Amygdala (tissue), 56 donors: ENCODE data around the gene PIGQ.
"Not testable (repeated sequence)": the region's sequence is repeated elsewhere in the genome, so short reads cannot be mapped to it uniquely, and the experiment has no call there.

Experiments used
- DNase-seq, 56 donors: peaks; one replicate each; lab custom pipeline; 2025; lab: John Stamatoyannopoulos, UW

Gene PIGQ

GRCh38 chr16:597655-598054, 27.9 kb downstream of the PIGQ start:
- DNase-seq: not testable (repeated sequence)

DNA sequence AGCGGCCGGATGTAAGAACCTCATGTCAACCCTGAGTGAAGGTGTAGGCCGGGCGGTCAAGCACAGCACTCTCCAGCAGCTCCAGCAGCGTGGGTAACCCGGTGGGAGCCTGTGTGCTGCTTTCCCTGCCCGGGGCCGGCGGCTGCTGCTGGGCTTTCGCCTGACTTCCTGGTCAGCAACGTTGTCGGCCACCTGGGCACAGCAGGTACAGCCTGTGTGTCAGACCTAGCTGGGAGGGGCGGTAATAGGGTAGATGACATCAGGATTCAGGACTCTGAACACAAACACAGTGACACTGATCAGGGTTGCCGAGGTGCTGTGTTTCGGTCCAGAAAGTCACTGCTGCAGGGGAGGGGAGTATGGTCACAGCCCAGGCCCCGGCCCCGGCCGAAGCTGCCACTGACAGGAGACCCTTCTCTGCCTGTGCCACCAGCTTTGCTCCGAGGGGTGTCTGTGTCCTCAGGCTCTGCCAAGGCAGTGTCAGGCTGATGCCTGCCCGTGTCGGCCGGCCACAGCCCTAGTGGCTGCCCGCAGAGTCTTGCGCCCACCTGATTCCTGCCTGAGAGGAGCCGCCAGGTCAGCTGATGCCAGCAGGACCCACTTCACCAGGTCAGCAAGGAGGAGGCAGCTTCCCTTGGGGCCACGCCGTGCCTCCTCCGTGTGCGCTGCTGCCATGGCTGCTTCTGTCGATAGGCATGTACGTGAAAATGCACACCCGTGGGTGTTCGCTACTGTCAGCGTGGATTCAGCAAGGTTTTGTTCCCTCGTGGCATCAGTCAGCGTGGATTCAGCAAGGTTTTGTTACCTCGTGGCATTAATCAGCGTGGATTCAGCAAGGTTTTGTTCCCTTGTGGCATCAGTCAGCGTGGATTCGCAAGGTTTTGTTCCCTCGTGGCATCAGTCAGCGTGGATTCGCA, 29.3 kb downstream of the PIGQ start:
- no peak for DNase-seq

DNA sequence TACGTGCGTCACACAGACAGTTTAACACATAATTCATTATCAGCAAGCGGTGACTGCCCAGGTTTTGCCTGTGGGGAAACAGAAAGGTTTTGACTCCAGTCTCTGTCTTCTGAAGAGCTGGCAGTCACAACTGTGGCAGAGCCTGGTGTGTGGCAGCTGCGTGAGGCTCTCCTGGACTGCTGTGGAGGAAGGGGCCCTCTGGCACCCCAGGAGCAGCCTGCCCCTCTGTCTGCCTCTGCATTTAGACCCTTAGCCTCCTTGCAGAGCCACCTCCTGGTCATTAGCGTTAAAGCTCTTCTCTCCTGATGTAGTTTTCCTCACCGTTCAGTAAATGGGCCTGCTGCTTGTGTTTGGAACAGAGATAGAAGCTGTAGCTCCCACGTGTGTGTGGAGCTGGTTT, 31.0 kb downstream of the PIGQ start:
- DNase-seq: no peak

- no peak for DNase-seq
These were observed 34.2 kb downstream of the PIGQ start for GRCh38 chr16:603933-604332.

GRCh38 chr16:606656-607307, 37.0 kb downstream of the PIGQ start:
- no peak for DNase-seq

GRCh38 chr16:608019-608418, 38.3 kb downstream of the PIGQ start:
- no peak for DNase-seq

DNA sequence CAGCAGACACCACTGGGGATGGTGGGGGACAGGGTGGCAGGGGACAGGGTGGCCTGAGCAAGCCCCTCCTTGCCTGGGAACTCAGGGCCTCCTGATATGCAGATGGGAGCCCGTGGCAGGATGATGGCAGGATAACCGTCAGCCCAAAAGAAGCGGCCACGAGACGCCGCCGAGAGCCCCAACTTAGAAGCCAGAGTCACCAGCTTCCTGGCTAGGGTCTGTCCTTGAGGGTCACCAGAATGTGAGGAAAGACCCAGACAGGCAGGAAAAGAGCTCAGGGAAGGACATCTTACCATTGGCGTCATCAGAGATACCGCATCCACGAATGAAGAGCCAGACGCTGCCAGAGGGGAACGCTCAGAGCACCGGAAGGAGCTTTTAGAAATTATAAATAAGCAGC, 39.5 kb downstream of the PIGQ start:
- DNase-seq: no peak

- DNase-seq: no peak
These were observed 40.2 kb downstream of the PIGQ start for GRCh38 chr16:609984-610383.

DNA sequence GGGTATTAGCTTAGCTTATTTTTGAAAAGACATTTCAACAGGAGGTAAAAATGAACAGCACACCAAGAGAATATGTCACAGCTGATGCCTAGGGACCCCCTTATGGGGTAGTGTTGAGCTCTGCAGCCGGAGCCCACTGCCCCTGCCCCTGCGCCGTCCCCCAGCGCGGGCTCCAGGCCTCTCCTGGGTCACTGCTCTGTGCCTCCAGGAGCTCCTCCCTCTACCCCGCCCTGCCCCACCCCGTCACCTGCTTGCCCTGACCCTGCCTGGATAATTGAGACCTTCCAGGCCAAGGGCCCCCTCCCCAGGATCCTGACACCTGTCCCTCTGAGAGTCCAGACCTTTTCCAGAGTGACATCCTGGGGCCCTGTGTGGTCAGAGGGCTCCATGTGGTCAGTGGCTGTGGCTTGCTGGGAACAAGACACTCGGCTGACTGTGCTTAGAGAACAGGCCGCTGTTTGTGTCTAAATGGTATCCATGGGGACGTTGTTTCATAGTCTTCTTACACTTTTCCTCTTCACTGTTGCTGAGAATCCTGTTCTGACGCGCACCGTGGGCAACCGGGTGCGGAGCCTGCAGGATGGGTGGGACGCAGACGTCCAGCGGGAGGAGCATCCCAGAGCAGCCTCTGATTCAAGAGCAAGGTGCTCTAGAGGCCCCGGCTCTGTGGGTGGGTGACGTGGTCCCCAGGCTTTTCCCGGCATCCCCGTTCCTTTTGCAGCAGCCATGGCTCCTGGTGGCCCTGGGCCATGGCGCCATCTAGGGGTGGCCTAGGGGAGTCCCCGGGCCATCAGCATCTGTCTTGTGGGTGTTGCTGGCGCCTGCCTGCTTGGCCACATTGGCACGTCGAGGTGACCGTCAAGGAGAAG, 41.0 kb downstream of the PIGQ start:
- peak in 40 of 56 donors; percentile 13 to 76 (median 43) for DNase-seq

- DNase-seq: no peak
These were observed 45.4 kb downstream of the PIGQ start for GRCh38 chr16:615122-615521.

DNA sequence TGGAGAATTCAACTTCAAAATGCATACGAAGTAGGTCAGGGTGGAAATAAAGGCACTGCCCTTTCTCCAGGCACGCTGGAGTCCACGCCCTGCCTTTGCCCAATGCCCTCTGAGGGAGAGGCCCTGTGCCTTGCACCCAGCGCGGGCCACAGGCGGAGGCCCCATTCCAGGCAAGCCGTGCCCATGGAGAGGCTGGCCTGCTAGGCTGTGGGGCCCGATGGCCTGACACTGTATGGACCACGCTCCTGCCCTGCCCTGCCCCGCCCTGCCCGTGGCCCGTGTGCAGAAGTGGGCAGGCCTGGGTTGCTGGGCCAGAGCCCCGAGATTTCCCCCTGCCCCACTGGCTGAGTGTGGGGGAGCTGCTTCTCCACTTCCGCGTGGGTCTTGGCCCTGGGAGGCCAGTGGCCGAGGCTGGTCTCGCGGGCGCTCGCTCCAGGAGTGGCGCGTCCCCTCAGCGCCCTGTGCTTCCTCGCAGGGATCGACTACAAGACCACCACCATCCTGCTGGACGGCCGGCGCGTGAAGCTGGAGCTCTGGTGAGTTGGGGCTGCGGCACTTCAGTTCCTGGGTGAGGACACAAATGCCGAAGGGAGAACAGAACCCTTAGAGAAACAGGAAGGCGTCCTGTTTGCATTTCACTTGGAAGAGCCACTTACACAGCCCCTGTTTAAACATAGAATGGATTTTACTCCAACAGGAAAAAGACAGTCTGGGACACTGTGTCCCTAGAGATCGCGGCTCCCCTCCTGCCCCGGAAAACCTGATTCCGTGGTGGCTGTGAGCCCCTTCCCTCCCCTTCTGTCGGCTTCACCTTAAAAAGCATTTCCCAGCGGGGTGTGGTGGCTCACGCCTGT, 47.2 kb downstream of the PIGQ start:
- no peak for DNase-seq

DNA sequence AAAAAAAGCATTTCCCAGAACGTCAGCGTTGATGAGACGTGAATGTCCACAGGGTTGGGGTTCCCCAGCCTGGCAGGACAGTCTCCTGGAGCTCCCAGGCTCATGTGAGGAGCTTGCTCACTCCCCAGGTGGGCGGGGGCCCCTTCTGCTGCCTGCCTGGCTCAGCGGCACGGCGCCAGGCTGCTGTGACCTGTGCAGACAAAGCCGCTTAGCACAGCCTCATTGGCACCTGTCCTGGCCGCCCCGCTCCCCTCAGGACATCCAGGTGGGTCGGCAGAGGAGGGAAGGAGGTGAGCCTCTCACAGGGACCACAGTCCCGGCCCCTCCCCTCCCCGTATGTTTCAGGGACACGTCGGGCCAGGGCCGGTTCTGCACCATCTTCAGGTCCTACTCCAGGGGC, 48.1 kb downstream of the PIGQ start:
- DNase-seq: no peak

DNA sequence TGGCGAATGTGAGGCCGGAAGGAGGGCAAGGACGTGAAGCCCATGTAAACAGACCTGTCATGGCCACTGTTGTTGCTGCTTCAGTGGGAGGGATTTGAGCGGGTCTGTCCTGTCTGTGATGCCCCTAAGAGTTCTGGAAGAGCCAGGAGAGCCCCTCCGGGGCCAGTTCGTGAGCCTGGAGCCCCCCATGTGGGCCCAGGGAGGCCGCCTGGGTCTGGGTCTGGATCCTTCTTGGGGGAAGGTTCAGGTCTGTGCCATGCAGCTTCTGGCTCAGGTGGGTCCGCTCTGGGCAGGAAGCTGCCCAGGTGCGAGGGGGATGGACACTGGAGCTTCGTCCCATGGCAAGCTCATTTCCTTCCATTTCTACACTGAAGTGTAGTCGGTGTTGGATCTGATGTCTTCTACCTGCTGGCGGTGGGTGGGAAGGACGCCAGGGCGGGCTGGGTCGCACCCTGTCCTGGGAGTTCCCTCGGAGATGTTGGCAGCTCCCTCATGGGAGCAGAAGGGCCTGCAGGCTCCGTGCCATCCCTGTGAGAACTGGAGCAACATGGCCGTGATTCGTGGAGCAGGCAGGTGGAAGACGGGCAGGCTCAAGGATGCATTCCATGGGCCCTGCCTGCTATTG, 49.8 kb downstream of the PIGQ start:
- no peak for DNase-seq

DNA sequence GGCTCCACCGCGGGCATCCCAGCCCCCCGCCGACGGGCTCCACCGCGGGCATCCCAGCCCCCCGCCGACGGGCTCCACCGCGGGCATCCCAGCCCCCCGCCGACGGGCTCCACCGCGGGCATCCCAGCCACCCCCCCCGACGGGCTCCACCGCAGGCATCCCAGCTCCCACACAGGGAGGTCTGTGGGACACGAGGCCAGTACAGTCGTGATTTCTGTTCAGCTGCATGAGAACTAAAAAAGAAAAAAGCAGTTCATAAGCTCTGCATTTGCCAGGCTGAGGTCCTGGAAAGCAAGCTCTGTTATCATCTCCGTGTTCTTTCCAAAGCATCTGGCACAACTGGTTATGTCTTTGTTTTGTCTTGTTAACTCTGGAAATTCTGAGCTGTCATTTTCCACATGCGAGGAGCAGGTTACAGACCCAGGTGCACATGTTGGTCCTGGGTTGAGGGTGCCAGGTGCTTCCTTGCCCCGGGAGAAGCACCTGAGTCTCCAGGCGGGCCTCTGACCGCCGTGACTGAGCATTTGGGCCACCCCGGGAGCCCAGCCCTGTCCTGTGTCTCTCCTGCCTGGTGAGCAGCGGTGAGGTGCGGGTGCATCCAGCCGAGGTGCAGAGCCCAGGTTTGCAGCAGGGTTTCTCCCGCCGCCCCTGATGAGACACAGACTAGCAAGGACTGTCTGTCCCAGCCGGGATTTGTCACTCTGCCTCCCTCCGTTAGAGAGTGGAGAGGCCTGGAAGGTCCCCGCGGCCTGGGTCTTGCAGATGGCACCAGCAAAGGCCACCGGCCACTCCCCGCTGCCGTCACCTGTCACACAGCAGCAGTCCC, 51.1 kb downstream of the PIGQ start:
- DNase-seq: no peak

- peak in 7 of 56 donors; percentile 9 to 42 (median 37) for DNase-seq
These were observed 51.8 kb downstream of the PIGQ start for GRCh38 chr16:621526-622105.

DNA sequence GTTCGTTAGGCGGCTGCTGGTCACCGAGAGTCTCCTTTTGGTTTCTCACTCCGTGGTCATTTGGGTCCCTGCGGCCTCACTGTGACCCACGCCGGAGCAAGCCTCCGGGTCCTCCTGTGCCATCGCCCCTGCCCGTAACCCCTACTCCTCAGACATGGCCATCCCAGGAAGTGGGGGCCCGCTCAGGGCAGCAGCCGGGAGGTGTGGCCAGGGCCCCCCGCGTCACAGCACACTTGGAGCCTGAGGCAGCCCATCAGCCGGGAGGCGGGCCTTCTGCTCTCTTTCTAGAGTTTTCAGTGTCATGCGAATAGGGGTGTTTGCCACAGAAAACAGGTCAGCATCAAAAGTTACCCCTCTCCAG, 53.1 kb downstream of the PIGQ start:
- DNase-seq: no peak

DNA sequence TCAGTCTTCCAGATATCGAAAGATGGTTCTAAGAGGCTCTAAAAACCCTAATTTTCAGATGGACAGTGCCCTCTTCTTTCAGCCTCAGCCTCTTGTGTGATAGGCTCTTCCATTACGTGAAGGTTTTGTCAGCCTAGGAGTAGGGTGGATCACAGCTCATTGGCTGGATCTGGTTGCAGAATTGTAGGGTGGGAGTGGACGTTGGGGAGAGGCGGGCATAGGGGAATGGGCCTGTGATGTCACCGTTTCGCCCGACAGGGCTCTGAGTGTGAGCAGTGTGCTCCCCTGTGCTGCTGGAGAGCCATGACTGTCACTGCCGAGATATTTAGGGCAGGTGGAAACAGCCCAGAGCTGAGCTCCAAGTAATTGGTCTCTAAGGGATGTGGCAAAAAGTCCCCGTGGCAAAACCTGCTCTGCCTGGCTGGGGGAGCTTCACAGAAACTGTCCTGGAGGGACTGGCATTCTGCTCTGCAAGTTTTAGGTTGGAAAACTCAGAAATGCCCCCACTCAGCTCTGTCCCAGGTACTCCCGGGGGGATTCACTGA, 54.8 kb downstream of the PIGQ start:
- no peak for DNase-seq
